ENCODE measurements around the gene CEBPB. TPM values are rescaled to one million over a fixed set of nuclear protein-coding genes. Genes with fewer than 3 reads are reported as not detected.

CEBPB gene
- total RNA-seq, 1 donor from 2014 or later, result 33.8 TPM

DNA sequence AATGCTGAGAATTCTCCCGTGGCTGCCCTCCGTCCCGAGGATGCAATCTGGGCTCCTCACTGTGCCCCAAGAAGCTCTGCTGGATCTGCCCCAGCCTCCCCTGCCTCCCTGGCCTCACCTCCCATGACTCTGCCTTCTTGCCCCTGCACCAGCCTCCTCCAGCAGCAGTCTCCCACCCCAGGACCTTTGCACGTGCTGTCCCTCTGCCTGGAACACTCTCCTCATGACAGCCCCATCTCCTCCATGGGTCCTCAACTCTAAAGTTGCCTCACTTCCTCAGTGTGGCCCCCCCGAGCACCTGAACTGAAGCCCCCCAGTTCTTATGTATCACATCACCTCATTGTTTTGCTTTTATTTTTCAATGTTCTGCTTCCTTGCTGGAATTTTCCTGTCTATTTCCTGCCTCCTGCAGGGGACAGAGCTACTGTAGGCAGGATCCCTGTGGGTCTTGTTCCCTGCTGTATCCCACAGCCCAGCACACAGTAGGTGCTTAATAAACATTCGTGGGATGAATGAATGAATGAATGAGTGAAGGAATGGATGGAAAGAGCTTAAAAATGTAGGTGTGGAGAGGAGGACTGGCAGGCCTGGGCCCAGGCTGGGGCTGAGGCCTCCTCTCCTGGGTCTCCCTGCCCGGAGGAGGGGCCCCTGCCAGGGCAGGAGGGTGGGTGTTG is 42.2 kb downstream of the CEBPB start:
- no peaks in the 10 kb centered on the region for H3K27me3 ChIP-seq (ENCODE audit: insufficient read depth, low read length)
- H2AFZ ChIP-seq (ENCODE audit: low read depth, low read length), result no peak overlapping the region
- no peak overlapping the region for H3K4me3 ChIP-seq (ENCODE audit: insufficient read depth, low read depth, low read length)
- H3K9me3 ChIP-seq (ENCODE audit: insufficient read depth, low read depth, low read length), result no peaks in the 10 kb centered on the region
- H3K4me1 ChIP-seq (ENCODE audit: insufficient read depth, low read length), result no peaks in the 10 kb centered on the region
- Mint-ChIP-seq H3K4me1 (ENCODE audit: low read depth, unreplicated experiment) (no peaks in the 10 kb centered on the region), H3K27me3 (ENCODE audit: low read depth, unreplicated experiment) (peaks cover 28% of the 10 kb centered on the region), H3K9me3 (ENCODE audit: unreplicated experiment) (no peaks in the 10 kb centered on the region), H3K4me3 (ENCODE audit: unreplicated experiment) (no peak overlapping the region), H3K27ac (ENCODE audit: unreplicated experiment) (no peak overlapping the region), H3K36me3 (ENCODE audit: low read depth, unreplicated experiment) (no peaks in the 10 kb centered on the region)
- no peaks in the 10 kb centered on the region for H4K20me1 ChIP-seq (ENCODE audit: insufficient read depth, low read length)
- H3K9ac ChIP-seq (ENCODE audit: low read length), result no peak overlapping the region
- DNase-seq (ENCODE audit: low read depth) (no peak), FAIRE-seq (no peak)
- H3K27ac ChIP-seq (ENCODE audit: low read depth, low read length), result no peak overlapping the region
- H3K4me2 ChIP-seq (ENCODE audit: low read length), result no peak overlapping the region
- TF ChIP-seq, protein P1, sequence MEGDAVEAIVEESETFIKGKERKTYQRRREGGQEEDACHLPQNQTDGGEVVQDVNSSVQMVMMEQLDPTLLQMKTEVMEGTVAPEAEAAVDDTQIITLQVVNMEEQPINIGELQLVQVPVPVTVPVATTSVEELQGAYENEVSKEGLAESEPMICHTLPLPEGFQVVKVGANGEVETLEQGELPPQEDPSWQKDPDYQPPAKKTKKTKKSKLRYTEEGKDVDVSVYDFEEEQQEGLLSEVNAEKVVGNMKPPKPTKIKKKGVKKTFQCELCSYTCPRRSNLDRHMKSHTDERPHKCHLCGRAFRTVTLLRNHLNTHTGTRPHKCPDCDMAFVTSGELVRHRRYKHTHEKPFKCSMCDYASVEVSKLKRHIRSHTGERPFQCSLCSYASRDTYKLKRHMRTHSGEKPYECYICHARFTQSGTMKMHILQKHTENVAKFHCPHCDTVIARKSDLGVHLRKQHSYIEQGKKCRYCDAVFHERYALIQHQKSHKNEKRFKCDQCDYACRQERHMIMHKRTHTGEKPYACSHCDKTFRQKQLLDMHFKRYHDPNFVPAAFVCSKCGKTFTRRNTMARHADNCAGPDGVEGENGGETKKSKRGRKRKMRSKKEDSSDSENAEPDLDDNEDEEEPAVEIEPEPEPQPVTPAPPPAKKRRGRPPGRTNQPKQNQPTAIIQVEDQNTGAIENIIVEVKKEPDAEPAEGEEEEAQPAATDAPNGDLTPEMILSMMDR (IDR thresholded peaks at IDR 0.05; ENCODE audit: insufficient read depth, low read depth, low read length), result no peak
- no peak for TF ChIP-seq EZH2 (IDR thresholded peaks at IDR 0.05; ENCODE audit: insufficient read depth, low read length)
- no peaks in the 10 kb centered on the region for H3K79me2 ChIP-seq (ENCODE audit: insufficient read depth, low read length)
- H3K36me3 ChIP-seq (ENCODE audit: insufficient read depth, low read length), result no peaks in the 10 kb centered on the region

DNA sequence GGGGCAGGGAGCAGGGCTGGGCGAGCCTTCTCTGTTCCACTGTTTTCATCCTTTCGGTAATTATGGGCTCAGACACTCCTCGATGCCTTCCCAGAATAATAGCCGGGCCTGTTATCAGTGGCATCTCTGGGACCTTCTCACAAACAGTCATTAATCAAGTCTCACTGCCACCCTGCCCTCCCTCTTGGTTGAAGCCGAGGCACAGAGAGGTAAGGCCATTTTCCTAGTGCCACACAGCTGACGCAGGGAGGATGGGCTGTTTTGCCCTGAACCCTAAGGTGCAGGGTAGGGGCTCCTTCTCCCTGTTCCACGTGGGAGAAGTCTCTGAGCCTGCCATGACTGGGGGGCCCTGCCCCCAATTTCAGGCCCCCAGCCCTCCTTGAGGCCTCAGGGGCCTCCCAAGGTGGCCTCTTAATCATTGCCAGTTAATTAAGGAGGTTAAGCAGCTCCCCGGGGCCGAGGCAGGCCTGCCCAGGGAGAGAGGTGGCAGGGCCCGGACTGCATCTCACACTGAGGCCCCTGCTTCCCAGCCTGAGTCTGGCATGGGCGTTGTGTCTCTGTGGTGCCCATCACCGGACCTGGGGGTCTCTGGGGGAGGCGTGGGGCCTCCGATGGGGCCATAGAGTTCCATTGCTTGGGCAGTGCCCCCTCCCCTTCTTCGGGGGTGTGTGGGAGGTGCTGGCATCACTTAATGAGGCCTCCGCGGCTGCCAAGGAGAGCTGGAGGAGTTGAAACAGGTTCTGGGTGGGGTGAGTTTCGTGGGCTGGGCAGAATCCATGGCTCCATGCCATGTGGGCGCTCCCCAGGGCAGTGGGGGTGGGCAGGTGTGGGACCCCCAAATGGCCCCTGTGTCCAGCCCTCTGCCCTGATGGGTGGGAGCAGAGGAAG is 42.9 kb downstream of the CEBPB start:
- H3K9me3 Mint-ChIP-seq (ENCODE audit: unreplicated experiment), result no peaks in the 10 kb centered on the region
- Histone ChIP-seq H4K20me1 (ENCODE audit: insufficient read depth, low read length) (no peaks in the 10 kb centered on the region), H3K4me1 (ENCODE audit: insufficient read depth, low read length) (no peaks in the 10 kb centered on the region), H3K9me3 (ENCODE audit: insufficient read depth, low read depth, low read length) (no peaks in the 10 kb centered on the region), H3K36me3 (ENCODE audit: insufficient read depth, low read length) (no peaks in the 10 kb centered on the region), H3K79me2 (ENCODE audit: insufficient read depth, low read length) (no peaks in the 10 kb centered on the region), H3K27me3 (ENCODE audit: insufficient read depth, low read length) (no peaks in the 10 kb centered on the region), H2AFZ (ENCODE audit: low read depth, low read length) (no peak overlapping the region), H3K27ac (ENCODE audit: low read depth, low read length) (no peak overlapping the region), H3K4me3 (ENCODE audit: insufficient read depth, low read depth, low read length) (no peak overlapping the region), H3K9ac (ENCODE audit: low read length) (no peak overlapping the region), H3K4me2 (ENCODE audit: low read length) (no peak overlapping the region)
- no peak overlapping the region for H3K4me3 Mint-ChIP-seq (ENCODE audit: unreplicated experiment)
- no peak overlapping the region for H3K27ac Mint-ChIP-seq (ENCODE audit: unreplicated experiment)
- FAIRE-seq, result no peak
- no peak for TF ChIP-seq EZH2 (IDR thresholded peaks at IDR 0.05; ENCODE audit: insufficient read depth, low read length)
- TF ChIP-seq, protein P1 (IDR thresholded peaks at IDR 0.05; ENCODE audit: insufficient read depth, low read depth, low read length), result no peak
- H3K4me1 Mint-ChIP-seq (ENCODE audit: low read depth, unreplicated experiment), result no peaks in the 10 kb centered on the region
- no peaks in the 10 kb centered on the region for H3K36me3 Mint-ChIP-seq (ENCODE audit: low read depth, unreplicated experiment)
- DNase-seq (ENCODE audit: low read depth), result no peak
- H3K27me3 Mint-ChIP-seq (ENCODE audit: low read depth, unreplicated experiment), result peaks cover 32% of the 10 kb centered on the region

Data from astrocyte (in vitro differentiated cells and primary cell).